Esophagus squamous epithelium (tissue), 4 donors: ENCODE results near the gene ASB9.
"Not testable (repeated sequence)": the region's sequence is repeated elsewhere in the genome, so short reads cannot be mapped to it uniquely, and the experiment has no call there.

Experiments used
- POLR2A ChIP-seq, 4 donors: fragments of 450-650 bp; IDR thresholded peaks; one replicate each; pipeline ENCODE4 v1.6.1; 2017; ENCODE audit warnings: antibody characterized with exemption in 4 of 4, mild to moderate bottlenecking in 4 of 4, moderate library complexity in 3 of 4
- TF ChIP-seq, protein P1 (sequence below), 6 experiments: fragments of 450-650 bp in 4 of 6; fragments of 200-600 bp in 2 of 6; sonication (generic) in 2 of 6; IDR thresholded peaks; one replicate each; pipeline ENCODE4 v1.5.1; 2016 to 2019; ENCODE audit warnings: antibody characterized with exemption in 6 of 6, mild to moderate bottlenecking in 4 of 6, moderate library complexity in 4 of 6

- TF ChIP-seq, protein P1, sequence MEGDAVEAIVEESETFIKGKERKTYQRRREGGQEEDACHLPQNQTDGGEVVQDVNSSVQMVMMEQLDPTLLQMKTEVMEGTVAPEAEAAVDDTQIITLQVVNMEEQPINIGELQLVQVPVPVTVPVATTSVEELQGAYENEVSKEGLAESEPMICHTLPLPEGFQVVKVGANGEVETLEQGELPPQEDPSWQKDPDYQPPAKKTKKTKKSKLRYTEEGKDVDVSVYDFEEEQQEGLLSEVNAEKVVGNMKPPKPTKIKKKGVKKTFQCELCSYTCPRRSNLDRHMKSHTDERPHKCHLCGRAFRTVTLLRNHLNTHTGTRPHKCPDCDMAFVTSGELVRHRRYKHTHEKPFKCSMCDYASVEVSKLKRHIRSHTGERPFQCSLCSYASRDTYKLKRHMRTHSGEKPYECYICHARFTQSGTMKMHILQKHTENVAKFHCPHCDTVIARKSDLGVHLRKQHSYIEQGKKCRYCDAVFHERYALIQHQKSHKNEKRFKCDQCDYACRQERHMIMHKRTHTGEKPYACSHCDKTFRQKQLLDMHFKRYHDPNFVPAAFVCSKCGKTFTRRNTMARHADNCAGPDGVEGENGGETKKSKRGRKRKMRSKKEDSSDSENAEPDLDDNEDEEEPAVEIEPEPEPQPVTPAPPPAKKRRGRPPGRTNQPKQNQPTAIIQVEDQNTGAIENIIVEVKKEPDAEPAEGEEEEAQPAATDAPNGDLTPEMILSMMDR (IDR thresholded peaks at IDR 0.05): not testable (repeated sequence)
- TF ChIP-seq POLR2A (IDR thresholded peaks at IDR 0.05): not testable (repeated sequence)
Measured at GRCh38 chrX:15273275-15273674, 3.4 kb upstream of the ASB9 start.
